Stimulated activated naive CD4-positive, alpha-beta T cell treated with Interleukin-2 at 50 U/mL for 16 hours (primary cell): ENCODE data around the gene MGMT.

ENCODE experiments used
- DNase-seq: peaks from one replicate; lab custom pipeline; 2025; lab: John Stamatoyannopoulos, UW

The MGMT gene

DNA sequence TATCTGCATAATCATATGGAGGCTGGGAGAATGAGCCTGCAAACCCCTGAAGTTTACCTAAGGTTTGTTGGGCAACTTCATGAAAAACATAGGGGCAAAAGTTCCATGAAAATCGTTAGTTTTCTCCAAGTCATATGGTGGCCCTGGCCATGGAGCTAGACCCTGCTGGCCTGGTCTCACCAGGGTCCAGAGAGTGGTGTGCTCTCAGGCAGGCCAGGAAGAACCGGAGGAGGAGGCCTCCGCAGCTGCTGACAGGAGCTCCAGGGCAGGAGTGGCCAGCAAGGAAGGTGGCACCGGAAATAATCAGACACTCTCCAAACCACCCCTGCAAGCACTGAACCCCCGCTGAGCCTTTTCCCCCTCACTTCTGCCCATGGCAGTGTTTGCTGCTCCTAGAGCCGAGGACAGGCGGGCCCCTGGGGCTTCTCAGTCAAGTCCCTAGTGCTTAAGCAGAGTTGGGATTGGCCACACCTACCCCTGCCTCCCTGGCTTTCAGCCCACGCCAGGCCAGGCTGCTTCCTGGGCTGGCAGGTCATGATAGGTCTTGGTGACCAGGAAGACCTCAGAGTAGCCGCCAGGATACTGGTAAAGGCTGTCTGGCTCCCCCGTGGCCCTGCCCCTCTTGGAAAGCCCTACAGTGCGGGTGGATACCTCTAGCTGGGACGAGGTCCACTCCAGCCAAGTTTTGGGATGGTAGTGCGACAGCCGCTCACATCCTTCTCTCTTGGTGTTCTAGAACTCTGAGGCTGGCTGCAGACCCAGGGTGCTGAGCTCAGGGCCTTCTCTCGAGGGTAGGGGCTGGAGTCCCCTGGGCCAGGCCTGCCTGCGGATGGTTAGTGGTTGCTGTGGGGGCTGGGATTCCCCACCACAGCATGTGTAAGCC, 242.8 kb downstream of the MGMT start:
- no peak for DNase-seq

DNA sequence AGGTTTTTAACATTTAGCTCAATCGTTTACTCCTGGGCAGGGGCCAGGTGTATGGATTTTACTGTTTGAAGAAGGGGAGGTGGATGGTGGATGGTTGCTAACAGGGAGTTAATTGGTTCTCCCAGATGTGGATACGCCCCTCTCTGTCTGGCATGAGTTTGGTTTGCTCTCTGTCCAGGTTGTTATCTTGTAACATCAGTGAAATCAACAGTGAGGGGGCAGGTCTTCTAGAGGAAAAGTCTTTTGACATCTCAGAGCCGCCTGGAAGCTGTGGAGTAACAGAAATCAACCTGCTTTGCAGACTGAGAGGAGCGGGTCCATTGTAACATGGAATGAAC, 243.4 kb downstream of the MGMT start:
- no peak for DNase-seq

DNA sequence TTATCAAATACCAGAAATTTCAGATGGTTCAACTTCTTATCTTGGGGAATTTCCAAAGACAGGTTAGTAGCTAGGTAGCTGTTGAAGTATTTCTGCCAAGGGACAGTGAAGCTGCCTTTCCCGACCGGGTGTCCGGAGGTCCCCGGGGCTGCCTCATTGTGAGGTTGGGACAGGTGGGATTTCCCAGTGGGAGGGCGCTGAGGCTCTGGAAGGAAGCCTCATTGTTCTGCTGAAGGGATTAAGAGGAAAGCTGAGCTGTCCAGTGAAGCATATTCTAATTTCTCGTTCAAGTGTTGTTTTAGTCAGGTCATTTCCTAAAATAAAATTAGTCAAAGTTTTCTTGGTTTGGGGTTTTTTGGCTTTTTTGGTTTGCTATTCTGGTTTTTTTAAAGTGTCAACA, 244.2 kb downstream of the MGMT start:
- no peak for DNase-seq

DNA sequence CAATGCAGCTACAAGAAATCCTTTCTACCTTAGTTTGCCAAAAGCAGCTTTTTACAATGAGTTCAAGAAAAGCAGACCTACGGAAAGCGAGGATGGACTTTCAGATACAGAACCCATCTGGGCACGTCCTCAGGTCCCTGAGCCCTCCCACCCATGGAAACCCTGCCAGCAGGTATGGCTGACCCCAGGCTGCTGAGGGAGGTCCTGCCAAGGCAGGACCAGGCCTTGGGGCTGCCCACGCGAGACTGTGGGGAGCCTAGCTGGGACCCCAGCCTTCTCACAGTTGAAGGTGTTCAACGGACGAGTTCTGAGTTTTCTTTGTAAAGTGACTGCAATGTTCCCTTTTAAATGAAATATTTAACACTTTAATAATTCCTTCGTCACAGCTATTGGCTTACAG, 245.0 kb downstream of the MGMT start:
- no peak for DNase-seq

DNA sequence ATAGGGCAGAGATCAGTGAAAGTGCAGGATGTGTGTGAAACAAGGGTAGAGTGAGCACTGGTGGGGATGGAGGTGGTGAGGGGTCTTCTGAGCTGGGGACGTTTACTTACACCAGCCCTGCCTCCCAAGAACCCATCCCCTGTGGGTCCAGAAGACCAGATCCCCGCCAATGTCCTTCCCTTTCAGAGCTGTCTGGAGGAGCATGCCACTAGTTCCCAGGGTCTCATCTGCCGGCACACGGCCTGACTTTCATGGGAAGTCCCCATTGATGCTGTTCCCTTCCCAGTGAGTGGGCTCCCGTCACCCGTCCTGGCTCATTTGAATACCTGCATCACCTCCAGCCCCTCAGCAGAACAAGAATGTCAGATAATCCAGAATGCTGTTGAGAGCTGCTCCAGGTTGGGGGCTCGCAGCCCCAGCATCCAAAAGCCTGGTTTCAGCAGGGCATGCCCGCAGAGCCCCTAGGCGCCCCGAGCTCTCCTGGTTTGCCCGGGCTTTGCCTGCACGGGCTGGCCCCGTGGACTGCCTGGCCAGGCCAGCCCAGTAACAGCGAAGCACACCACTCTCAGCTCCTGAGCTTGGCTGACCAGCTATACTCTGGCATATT, 246.7 kb downstream of the MGMT start:
- no peak for DNase-seq

DNA sequence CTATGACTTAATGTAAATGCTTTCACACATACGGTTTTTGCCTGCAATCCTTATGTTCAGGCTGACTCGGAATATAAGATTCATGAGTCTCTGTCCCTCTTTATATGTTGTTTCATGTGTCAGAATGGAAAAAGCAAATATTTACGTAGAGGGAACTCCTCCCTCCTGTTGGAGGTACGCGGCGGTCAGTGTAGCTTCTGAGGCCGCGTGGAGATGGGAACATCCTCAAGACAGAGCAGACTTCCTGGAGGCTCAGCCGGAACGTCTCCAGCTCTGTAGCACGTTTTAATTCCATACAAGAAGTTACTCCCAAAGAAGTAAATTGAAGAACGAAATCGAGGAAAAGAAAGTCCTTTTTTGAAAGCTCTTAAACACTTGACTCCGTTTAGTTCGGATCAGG, 248.8 kb downstream of the MGMT start:
- DNase-seq: no peak

DNA sequence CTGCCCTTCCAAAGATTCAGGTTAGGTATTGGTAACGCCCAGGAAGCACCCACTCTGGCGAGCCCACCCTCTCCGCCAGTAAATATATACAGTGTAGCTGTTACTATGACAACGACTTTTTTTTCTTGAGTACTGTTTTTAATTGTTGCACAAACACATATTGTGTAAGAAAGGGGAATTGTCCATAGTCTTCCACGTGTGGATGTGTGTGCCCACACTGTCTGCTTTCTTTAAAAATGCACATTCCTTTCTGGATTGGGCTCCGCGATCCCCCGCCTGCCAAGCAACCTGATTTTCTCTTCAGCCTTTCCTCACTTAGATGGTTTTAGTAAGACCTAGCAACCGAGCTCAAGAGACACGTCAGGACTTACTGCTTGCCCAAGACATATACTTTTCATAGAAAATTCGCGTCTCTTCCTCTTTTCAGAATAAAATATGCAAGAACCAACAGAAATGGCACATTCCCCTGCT, 249.2 kb downstream of the MGMT start:
- DNase-seq: no peak

DNA sequence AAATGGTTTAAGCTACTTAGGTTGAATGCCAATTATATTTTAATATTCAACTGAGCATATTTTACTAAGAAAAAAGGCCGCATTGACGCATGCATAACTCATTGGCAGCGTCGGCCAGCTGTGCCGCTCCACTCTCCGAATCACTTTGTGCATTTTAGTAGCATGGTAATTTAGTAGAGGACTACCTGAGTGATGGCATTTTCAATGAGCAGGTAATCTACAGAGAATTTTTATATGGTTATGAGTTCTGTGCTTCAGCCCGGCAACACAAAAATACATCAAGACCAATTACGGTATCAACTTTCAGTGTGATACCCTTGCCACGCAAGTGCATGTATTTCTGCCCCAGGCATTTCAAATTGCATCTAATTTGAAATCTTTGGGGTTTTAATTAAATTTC, 249.8 kb downstream of the MGMT start:
- no peak for DNase-seq

DNA sequence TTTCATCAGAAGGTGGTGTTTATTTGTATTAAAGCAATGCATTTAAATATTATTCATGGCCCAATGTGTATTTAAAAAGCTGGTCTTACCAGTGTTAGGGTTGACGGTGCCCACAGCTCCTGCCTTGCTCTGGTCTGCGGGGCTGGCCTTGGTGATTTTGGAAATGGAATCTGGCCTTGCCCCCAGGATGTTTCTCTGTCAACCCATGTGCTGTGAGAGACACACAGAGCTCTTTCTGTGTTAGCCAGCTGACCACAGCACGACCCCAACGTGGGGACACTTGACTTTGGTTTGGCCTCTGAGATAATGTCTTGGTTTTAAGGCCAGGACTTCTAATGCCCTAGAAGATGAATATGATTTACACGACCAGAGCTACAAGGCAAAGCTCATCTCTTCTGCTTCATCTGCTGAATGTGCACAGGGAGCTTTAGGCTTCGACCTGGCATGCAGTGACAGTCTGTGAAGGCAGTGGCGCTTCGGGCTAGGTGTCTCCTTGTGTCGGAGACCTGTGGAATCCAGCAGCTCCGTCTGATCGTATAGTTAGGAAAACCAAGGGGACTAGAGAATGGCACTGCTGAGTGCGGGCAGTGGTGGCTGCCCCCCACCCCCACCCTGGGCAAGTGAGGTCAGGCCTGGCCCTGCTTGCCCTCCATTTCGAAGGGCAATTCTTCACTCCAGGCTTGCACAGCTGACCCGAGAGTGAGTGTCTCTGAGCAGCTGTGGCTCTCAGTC, 250.9 kb downstream of the MGMT start:
- no peak for DNase-seq

DNA sequence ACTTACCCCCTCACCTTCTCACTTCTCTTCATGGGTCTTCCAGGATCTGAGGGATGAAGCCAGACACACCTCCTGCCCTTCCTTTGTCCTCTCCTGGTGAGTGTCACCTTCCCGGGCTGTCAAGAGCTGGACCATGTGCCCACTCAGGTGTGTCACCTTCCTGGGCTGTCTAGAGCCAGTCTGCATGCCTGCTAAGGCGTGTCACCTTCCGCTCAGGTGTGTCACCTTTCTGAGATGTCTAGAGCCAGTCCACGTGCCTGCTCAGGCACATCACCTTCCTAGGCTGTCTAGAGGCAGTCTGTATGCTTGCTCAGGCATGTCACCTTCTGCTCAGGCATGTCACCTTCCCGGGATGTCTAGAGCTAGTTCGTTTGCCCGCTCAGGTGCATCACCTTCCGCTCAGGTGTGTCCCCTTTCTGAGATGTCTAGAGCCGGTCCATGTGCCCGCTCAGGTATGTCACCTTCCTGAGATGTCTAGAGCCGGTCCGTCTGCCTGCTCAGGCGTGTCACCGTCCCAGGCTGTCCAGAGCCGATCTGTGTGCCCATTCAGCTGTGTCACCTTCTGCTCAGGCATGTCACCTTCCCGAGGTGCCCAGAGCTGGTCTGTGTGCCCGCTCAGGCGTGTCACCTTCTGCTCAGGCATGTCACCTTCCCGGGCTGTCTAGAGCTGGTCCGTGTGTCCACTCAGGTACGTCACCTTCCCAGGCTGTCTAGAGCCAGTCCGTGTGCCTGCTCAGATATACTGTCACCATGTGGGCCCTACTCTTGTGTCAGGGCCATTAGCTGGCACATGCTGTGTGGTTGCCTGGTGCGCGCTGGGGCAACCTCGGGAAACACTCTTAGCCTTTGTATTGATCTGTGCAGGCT, 251.7 kb downstream of the MGMT start:
- DNase-seq: no peak

DNA sequence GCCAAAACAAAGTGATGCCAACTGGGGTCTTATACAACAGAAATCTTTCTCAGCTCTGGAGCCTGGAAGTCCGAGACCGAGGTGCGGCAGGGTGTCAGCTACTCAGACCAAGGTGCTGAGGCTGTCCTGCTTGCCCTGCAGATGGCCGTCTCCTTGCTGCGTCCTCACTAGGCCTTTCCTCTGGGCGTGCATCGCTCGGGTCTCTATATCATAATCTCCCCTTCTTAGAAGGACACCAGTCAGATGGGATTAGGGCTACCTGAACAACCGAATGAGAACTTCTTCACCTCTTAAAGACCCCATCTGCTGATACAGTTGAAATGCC, 252.3 kb downstream of the MGMT start:
- no peak for DNase-seq

DNA sequence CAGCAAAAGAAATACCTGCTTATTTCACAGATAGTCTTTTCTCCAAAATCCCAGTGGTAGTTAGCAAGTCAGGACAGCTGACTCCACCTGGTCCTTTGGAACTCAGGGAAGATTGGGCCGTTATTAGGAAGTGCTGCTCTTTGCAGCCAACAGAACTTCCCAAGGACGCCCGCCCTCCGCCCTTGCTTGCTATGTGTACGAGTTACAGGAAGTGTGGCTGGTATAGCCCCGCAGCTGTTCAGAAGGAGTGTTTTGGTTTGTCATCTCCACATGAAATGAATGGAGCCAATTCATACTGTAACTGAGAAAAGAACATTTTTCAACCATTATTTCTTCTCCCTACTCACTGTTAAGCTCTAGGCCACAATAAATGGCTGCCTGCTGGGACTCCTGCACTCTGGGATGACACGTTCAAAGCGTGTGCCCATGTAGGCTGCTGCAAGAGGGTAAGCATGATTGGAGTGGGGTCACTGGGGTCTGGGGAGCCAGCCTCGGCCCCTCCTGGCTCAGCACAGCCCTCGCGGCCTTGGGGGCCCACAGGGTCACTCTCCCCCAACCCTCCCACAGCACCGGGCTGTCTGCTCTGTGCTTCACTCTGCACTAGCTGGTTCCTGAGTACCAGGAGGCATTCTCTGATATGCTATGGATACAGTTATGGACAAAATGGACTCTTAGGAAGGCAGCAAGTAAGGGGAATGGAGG, 253.0 kb downstream of the MGMT start:
- no peak for DNase-seq

DNA sequence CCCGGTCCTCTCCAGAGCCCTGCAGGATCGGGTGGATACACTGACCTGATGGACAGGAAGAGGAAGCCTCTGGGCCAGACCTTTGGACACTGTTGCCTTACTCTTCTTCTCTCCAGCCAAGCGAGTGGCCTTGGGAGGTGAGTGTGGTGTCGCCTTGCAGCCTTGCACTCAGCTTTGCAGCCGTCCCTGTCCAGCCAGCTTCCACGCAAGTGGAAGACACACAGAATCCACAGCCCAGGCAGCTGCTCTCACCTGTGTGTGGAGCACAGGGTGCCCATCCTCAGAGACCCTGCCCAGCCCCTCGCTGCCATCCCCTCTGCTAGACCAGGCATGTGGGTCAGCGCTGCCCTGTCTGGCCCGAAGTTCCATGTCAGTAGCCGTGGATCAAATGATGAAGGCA, 258.0 kb downstream of the MGMT start:
- no peak for DNase-seq

DNA sequence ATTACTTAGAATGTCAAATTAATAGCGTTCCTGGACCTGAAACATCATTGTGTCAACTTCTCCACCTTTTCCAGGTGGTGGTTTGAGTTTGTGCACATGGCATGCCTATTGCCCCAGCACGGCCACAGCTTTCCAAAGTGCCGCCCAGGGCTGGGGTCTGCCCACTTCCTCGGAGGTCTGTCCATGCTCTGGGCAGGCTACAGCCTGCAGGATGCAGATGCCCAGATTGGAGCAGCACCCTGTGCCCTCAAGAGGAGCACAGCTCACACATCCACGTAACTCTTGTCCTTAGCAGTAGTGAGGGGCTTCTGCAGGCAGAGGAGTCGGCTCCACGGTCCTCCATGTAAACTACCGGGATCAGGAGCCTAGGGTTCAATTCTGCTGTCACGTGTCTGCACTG, 258.4 kb downstream of the MGMT start:
- DNase-seq: no peak

DNA sequence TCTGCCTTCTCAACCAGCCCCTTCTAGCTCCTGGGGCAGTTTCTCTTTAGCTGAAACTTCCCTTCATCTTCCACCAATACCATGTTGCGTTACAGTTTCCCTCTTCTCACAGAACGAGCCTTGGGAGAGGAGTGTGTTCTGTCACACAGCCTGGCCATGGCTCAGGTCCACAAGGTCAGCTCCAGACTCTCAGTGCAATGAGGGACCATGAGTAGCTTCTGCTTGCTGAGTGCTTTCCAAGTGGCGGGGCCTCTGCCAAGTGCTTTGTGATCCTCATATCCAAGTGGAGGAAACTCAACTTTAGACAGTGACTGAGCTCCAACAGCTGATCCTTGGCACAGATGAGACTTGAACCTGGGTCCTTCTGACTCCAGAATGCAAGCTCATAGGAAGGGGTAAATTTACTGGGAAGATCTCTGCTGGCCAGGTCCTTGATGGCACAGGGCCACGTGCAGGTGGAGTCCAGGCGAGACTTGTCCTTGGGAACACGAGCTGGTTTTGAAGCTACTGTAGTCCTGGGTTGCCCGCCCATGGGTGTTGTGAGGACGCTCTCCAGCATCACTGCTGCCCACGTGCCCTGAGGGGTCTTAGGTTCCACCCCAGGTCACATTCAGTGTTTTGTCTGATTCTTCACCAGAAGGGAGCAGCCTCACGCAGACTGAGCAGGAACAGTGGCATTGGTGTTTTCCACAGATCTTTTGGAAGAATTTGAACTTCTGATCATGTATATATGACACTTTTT, 259.0 kb downstream of the MGMT start:
- no peak for DNase-seq

DNA sequence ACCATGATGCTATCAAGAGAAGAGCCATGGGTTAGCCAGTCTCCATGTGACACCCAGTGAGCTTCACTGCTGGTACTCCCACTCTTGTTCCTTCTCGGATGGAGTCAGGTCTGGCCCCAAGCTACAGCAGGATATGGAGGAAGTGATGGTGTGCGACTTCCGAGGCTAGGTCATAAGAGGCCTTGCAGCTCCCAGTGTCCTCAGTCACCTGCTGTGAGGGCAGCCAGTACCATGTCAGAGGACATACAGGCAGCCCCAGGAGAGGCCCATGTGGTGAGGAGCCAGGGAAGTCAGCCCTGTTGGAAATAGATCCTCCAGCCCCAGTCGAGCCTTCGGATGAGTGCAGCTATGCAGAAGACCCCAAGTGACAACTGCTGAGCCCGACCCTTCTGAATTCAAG, 260.0 kb downstream of the MGMT start:
- DNase-seq: no peak

DNA sequence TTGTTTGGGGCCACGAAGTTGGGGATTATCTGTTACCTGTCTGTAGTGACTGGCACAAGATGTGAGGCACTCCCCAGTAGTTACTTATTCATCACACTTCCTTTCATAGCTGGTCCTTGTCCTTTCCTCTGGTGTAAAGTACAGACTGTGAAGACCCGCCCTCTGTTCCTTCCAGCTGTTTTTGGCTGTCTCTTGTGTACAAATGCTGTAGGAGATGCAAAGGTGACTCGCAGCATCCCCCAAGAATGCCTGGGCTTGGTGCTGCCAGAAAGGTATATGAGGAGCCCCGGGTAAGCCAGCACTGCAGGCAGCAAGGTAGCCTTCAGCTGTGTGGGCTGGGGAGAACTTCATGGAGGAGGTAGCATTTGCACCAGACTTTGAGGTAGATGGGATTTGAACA, 260.5 kb downstream of the MGMT start:
- no peak for DNase-seq

DNA sequence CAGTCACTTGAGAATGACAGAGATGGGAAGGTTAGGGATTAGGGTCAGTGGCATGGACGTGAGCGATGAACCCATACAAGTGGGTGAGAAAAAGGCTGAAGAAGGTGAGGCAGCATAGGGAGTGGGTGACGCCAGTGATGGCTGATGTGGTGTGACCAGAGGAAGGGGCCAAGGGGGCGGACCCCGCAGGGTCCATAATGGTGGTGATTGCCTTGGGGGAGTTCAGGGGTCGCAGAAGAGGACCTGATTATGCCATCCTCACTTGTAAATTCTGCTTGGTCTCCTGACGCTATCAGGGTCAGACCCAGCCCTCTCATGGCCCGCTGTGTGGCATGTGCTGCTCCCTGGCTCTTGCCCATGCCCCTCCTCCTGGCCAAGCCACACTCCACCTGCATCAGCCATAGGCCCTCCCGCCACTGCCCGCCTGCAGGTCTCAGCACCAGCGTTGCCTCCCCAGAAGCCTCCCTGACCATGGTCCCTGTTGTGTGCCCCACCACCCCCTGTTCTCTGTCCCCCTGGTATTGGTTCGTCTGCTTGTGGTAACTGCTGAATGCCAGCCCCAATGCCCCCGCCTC, 261.3 kb downstream of the MGMT start:
- no peak for DNase-seq

DNA sequence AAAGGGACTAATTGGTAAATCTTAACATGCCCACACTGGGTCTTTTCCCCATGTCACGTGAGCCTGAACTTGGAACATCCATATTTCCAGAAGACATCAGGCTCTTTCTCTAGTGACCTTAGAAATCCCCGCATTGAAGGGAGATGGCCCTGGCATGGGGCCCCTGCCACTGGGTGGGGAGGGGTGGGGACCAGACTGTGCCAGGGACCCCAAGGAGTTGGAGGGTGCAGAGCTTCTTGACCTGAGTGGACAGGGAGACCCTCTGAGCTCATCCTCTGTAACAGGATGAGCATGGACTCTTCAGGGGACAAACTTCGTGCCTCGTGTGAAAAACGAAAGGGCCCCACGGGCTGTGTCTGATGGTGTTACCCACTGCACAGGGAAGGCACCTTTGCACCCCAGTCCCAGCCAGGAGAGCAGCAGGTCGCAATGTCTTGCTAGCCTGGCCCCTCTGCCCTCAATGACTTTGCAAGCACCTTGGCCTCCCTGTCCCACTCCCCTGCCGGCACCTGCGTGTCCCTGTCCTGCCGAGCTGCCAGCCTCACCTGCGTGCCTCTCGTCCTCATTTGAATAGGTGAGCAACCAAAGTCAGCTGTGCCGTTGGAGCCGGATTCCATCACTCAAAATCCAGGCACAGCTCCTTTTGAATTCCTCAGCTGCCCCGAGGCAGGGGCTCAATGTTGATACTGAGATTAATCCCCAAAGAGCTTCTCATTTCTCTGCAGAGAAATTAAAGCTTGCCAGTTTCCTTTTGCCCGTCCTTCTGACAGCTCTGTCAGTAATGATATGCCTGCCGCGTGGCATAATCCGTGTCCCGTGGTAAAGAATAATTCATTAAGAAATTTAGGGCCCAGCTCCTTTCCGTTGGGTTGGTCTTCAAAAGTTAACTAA, 262.1 kb downstream of the MGMT start:
- DNase-seq: no peak
